ENCODE measurements around the gene CDH4.

GRCh38 chr20:61364147-61364546, 112.1 kb downstream of the CDH4 start:
- TF ChIP-seq EZH2 (IDR thresholded peaks at IDR 0.05; ENCODE audit: borderline replicate concordance, insufficient read depth, low read depth, low read length, poor library complexity, severe bottlenecking) (no peak), CTCF (IDR thresholded peaks at IDR 0.05) (no peak)

All from B cell (primary cell).